Measurements from ENCODE around the gene CDK4. TPM values are rescaled to one million over a fixed set of nuclear protein-coding genes. Genes with fewer than 3 reads are reported as not detected.
"Not testable (repeated sequence)": the region's sequence is repeated elsewhere in the genome, so short reads cannot be mapped to it uniquely, and the experiment has no call there.

Gene CDK4
- total RNA-seq, 1 experiment from 2014 or later = 516 TPM

- DNase-seq = no peak
- no peak overlapping the region for H3K4me3 ChIP-seq
- H3K36me3 ChIP-seq = peaks cover 7% of the 10 kb centered on the region
- no peaks in the 10 kb centered on the region for H3K27me3 ChIP-seq
- H3K9me3 ChIP-seq = peaks cover 2% of the 10 kb centered on the region; the same call in 1 of the 2 replicates
Observed at GRCh38 chr12:57716305-57716704, 35.8 kb downstream of the CDK4 start.

GRCh38 chr12:57715786-57716185 is 36.3 kb downstream of the CDK4 start:
- DNase-seq = no peak
- H3K9me3 ChIP-seq = peaks cover 2% of the 10 kb centered on the region; the same call in 1 of the 2 replicates
- H3K36me3 ChIP-seq = peaks cover 7% of the 10 kb centered on the region
- no peak overlapping the region for H3K4me3 ChIP-seq
- H3K27me3 ChIP-seq = no peaks in the 10 kb centered on the region

GRCh38 chr12:57715036-57715748 is 36.9 kb downstream of the CDK4 start:
- not testable (repeated sequence) for H3K36me3 ChIP-seq, H3K9me3 ChIP-seq, DNase-seq, H3K27me3 ChIP-seq, H3K4me3 ChIP-seq

GRCh38 chr12:57713209-57713608 is 38.9 kb downstream of the CDK4 start:
- DNase-seq = no peak
- H3K36me3 ChIP-seq = peaks cover 7% of the 10 kb centered on the region

GRCh38 chr12:57712701-57713100 is 39.4 kb downstream of the CDK4 start:
- H3K4me3 ChIP-seq = no peak overlapping the region
- DNase-seq = no peak
- no peaks in the 10 kb centered on the region for H3K27me3 ChIP-seq
- H3K36me3 ChIP-seq = peaks cover 7% of the 10 kb centered on the region
- peaks cover 2% of the 10 kb centered on the region; the same call in 1 of the 2 replicates for H3K9me3 ChIP-seq

More at GRCh38 chr12:57713209-57713608, 38.9 kb downstream of the CDK4 start:
- Histone ChIP-seq H3K4me3 (no peak overlapping the region), H3K9me3 (peaks cover 2% of the 10 kb centered on the region; the same call in 1 of the 2 replicates), H3K27me3 (no peaks in the 10 kb centered on the region)

- no peak for DNase-seq
- Histone ChIP-seq H3K36me3 (peaks cover 7% of the 10 kb centered on the region), H3K4me3 (no peak overlapping the region), H3K9me3 (peaks cover 4% of the 10 kb centered on the region; the same call in 1 of the 2 replicates), H3K27me3 (no peaks in the 10 kb centered on the region)
Observed at GRCh38 chr12:57708296-57708695, 43.8 kb downstream of the CDK4 start.

GRCh38 chr12:57707250-57707649 is 44.9 kb downstream of the CDK4 start:
- DNase-seq = no peak
- H3K27me3 ChIP-seq = no peaks in the 10 kb centered on the region
- peaks cover 8% of the 10 kb centered on the region for H3K36me3 ChIP-seq
- no peak overlapping the region for H3K4me3 ChIP-seq
- peaks cover 4% of the 10 kb centered on the region; the same call in 1 of the 2 replicates for H3K9me3 ChIP-seq

GRCh38 chr12:57700317-57700716 is 51.8 kb downstream of the CDK4 start:
- Histone ChIP-seq H3K36me3 (peaks cover 13% of the 10 kb centered on the region), H3K4me3 (no peak overlapping the region), H3K9me3 (0 out of 2 replicates have a peak, but pooled peaks cover 2% of the 10 kb centered on the region), H3K27me3 (no peaks in the 10 kb centered on the region)
- no peak for DNase-seq

GRCh38 chr12:57698414-57698813 is 53.7 kb downstream of the CDK4 start:
- Histone ChIP-seq H3K4me3 (no peak overlapping the region), H3K27me3 (no peaks in the 10 kb centered on the region), H3K9me3 (no peaks in the 10 kb centered on the region), H3K36me3 (peaks cover 10% of the 10 kb centered on the region)
- DNase-seq = no peak

Other genes starting within 250 kb of the CDK4 start
- gene DDIT3, start 231.8 kb downstream of the CDK4 start, total RNA-seq (2014; rRNA removed; shearing (Covaris generic); ENCODE audit: low replicate concordance) = 9.9 and 17.1 TPM in 2 replicates
- 0.07 and 3.0 TPM in 2 replicates for gene MBD6, start 229.5 kb downstream of the CDK4 start, total RNA-seq (2014; rRNA removed; shearing (Covaris generic); ENCODE audit: low replicate concordance)
- gene DCTN2, start 205.1 kb downstream of the CDK4 start, total RNA-seq (2014; rRNA removed; shearing (Covaris generic); ENCODE audit: low replicate concordance) = 158 and 249 TPM in 2 replicates
- gene KIF5A, start 202.3 kb downstream of the CDK4 start, total RNA-seq (2014; rRNA removed; shearing (Covaris generic); ENCODE audit: low replicate concordance) = not detected in 2 replicates
- gene PIP4K2C, start 161.1 kb downstream of the CDK4 start, total RNA-seq (2014; rRNA removed; shearing (Covaris generic); ENCODE audit: low replicate concordance) = 16.3 and 98.3 TPM in 2 replicates
- gene DTX3, start 147.5 kb downstream of the CDK4 start, total RNA-seq (2014; rRNA removed; shearing (Covaris generic); ENCODE audit: low replicate concordance) = 0.20 and 0.52 TPM in 2 replicates
- gene ARHGEF25, start 140.9 kb downstream of the CDK4 start, total RNA-seq (2014; rRNA removed; shearing (Covaris generic); ENCODE audit: low replicate concordance) = 17.0 and 17.4 TPM in 2 replicates
- 8.9 and 13.9 TPM in 2 replicates for gene B4GALNT1, start 119.1 kb downstream of the CDK4 start, total RNA-seq (2014; rRNA removed; shearing (Covaris generic); ENCODE audit: low replicate concordance)
- gene OS9, start 58.2 kb downstream of the CDK4 start, total RNA-seq (2014; rRNA removed; shearing (Covaris generic); ENCODE audit: low replicate concordance) = 139 and 347 TPM in 2 replicates
- gene AGAP2, start 13.6 kb downstream of the CDK4 start, total RNA-seq (2014; rRNA removed; shearing (Covaris generic); ENCODE audit: low replicate concordance) = not detected in 2 replicates
- gene TSPAN31, start 7.3 kb downstream of the CDK4 start, total RNA-seq (2014; rRNA removed; shearing (Covaris generic); ENCODE audit: low replicate concordance) = 21.2 and 24.3 TPM in 2 replicates
- 2.4 and 4.9 TPM in 2 replicates for gene MARCHF9, start 2.8 kb upstream of the CDK4 start, total RNA-seq (2014; rRNA removed; shearing (Covaris generic); ENCODE audit: low replicate concordance)
- gene CYP27B1, start 14.8 kb upstream of the CDK4 start, total RNA-seq (2014; rRNA removed; shearing (Covaris generic); ENCODE audit: low replicate concordance) = not detected in 2 replicates
- gene METTL1, start 19.8 kb upstream of the CDK4 start, total RNA-seq (2014; rRNA removed; shearing (Covaris generic); ENCODE audit: low replicate concordance) = 10.0 and 33.6 TPM in 2 replicates
- 4.2 and 20.9 TPM in 2 replicates for gene EEF1AKMT3, start 20.3 kb upstream of the CDK4 start, total RNA-seq (2014; rRNA removed; shearing (Covaris generic); ENCODE audit: low replicate concordance)
- gene TSFM, start 30.5 kb upstream of the CDK4 start, total RNA-seq (2014; rRNA removed; shearing (Covaris generic); ENCODE audit: low replicate concordance) = 30.4 and 45.4 TPM in 2 replicates
- 2.5 TPM in 1 of 2 replicates, not detected in the other for gene AVIL, start 66.4 kb upstream of the CDK4 start, total RNA-seq (2014; rRNA removed; shearing (Covaris generic); ENCODE audit: low replicate concordance)
- gene CTDSP2, start 94.4 kb upstream of the CDK4 start, total RNA-seq (2014; rRNA removed; shearing (Covaris generic); ENCODE audit: low replicate concordance) = 73.2 and 73.3 TPM in 2 replicates
- 11.2 and 16.9 TPM in 2 replicates for gene ATP23, start 189.3 kb upstream of the CDK4 start, total RNA-seq (2014; rRNA removed; shearing (Covaris generic); ENCODE audit: low replicate concordance)